BLaER1 (cell line): ENCODE measurements around the gene ATG4C.
"Not testable (repeated sequence)": the region's sequence is repeated elsewhere in the genome, so short reads cannot be mapped to it uniquely, and the experiment has no call there.

Experiments used
- H3K27ac ChIP-seq: shearing (Covaris generic); formaldehyde crosslinking; 2 replicates; pipeline ENCODE4 v1.8.1; 2022
- H3K27me3 ChIP-seq: shearing (Covaris generic); formaldehyde crosslinking; 2 replicates; pipeline ENCODE4 v1.8.1; 2022
- H3K36me3 ChIP-seq: shearing (Covaris generic); formaldehyde crosslinking; 2 replicates; pipeline ENCODE4 v1.8.1; 2022
- H3K4me1 ChIP-seq: shearing (Covaris generic); formaldehyde crosslinking; 2 replicates; pipeline ENCODE4 v1.8.1; 2022
- H3K4me2 ChIP-seq: shearing (Covaris generic); formaldehyde crosslinking; 2 replicates; pipeline ENCODE4 v1.8.1; 2022
- H3K4me3 ChIP-seq: shearing (Covaris generic); formaldehyde crosslinking; 2 replicates; pipeline ENCODE4 v1.8.1; 2022
- H3K9ac ChIP-seq: shearing (Covaris generic); formaldehyde crosslinking; 2 replicates; pipeline ENCODE4 v1.8.1; 2022
- H3K9me3 ChIP-seq: shearing (Covaris generic); formaldehyde crosslinking; 2 replicates; pipeline ENCODE4 v1.8.1; 2022
- H4K20me1 ChIP-seq: shearing (Covaris generic); formaldehyde crosslinking; 2 replicates; pipeline ENCODE4 v1.8.1; 2022
- Cebpa-rat ChIP-seq: shearing (Covaris generic); IDR thresholded peaks from 2 replicates; pipeline ENCODE4 v1.8.1; 2022

The ATG4C gene

GRCh38 chr1:62783736-62784508 is at the start of gene ATG4C:
ATG4C (plus strand) TSS chr1:62784132; CDS start chr1:62803787, 19,655 bp downstream.
- Histone ChIP-seq H3K9ac (peak within 1 kb of the TSS; percentile 86), H3K36me3 (no peaks in the 10 kb centered on the region), H3K4me1 (peaks cover 39% of the 10 kb centered on the region)

DNA sequence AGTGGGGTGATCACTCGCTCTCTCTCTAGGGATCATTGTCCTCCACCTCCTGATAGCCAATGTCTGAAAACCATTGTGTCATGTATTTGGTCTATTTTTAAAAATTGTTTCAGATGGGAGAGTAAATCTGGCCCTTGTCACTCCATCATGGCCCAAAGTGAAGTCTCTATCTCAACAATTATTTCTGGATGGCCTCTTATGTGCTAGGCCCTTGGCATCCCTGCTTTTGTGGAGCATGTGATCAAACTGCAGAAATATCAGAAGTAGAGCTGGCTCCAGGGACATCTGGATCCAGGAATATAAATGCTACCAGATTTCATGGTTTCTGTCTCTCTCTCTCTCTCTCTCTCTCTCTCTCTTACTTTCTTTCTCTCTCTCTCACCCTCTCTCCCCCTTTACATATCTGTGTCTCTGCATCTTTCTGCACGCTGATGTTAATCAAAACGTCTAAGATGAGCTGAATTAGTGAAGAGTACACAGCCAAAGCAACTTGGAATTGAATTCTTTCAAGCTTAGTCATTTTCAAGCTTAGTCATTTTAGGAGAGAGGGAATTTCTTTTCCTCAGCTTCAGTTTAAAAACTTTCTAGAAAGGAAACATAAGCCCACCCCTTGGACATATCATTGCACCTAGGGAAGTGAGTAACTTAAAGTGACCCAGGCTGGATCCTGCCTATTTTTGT is 48.3 kb upstream of the ATG4C start:
- no peak overlapping the region for H3K4me2 ChIP-seq
- H4K20me1 ChIP-seq = no peaks in the 10 kb centered on the region
- TF ChIP-seq Cebpa-rat = no peak
- no peaks in the 10 kb centered on the region for H3K27me3 ChIP-seq
- H3K9me3 ChIP-seq = no peaks in the 10 kb centered on the region
- H3K27ac ChIP-seq = no peak overlapping the region
- H3K9ac ChIP-seq = no peak overlapping the region
- H3K4me3 ChIP-seq = no peak overlapping the region
- H3K4me1 ChIP-seq = no peaks in the 10 kb centered on the region
- H3K36me3 ChIP-seq = no peaks in the 10 kb centered on the region

More at GRCh38 chr1:62783736-62784508, at the start of gene ATG4C:
- Histone ChIP-seq H3K4me3 (peak within 1 kb of the TSS; percentile 81), H3K27ac (peak within 1 kb of the TSS; percentile 87), H3K9me3 (no peaks in the 10 kb centered on the region), H4K20me1 (no peaks in the 10 kb centered on the region), H3K4me2 (peak within 1 kb of the TSS; percentile 83), H3K27me3 (no peaks in the 10 kb centered on the region)
- TF ChIP-seq Cebpa-rat = no peak

- H3K36me3 ChIP-seq, H4K20me1 ChIP-seq, H3K27me3 ChIP-seq, H3K4me1 ChIP-seq, H3K27ac ChIP-seq, H3K4me2 ChIP-seq, H3K4me3 ChIP-seq, H3K9me3 ChIP-seq, H3K9ac ChIP-seq: not testable (repeated sequence)
Measured at GRCh38 chr1:62740701-62741100, 43.2 kb upstream of the ATG4C start.

- TF ChIP-seq Cebpa-rat = no peak
- H3K4me3 ChIP-seq = no peak overlapping the region
- H3K4me2 ChIP-seq = no peak overlapping the region
- H4K20me1 ChIP-seq = no peaks in the 10 kb centered on the region
- no peaks in the 10 kb centered on the region for H3K4me1 ChIP-seq
- no peak overlapping the region for H3K27ac ChIP-seq
- H3K9ac ChIP-seq = no peak overlapping the region
- H3K36me3 ChIP-seq = no peaks in the 10 kb centered on the region
- H3K27me3 ChIP-seq = no peaks in the 10 kb centered on the region
- H3K9me3 ChIP-seq = no peaks in the 10 kb centered on the region
Measured at GRCh38 chr1:62744611-62745577, 39.0 kb upstream of the ATG4C start.

DNA sequence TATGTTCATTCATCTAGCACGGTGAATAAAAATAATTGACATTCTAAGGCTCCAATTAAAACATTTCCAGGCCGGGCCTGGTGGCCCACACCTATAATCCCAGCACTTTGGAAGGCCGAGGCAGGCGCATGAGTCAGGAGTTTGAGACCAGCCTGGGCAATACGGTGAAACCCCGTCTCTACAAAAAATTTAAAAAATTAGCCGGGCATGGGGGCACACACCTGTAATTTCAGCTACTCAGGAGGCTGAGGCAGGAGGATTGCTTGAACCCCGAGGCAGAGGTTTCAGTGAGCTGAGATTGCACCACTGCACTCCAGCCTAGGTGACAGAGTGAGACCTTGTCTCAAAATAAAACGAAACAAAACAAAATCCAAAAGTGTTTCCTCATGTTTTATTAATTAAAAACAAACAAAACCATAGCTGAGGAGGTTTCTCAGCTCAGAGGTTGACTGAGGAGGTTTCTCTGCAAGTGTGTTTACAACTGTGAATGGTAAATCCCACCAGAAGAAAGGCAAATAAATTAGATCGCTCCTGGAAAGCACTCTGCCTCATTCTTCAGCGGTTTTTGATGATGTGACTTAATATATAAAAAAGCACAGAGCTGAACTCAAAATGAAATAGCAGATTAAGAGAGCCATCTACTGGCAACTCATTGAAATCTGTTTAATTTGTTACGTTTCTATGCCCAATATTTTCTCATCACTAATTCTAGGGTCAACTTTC is 37.7 kb upstream of the ATG4C start:
- Histone ChIP-seq H3K27me3 (no peaks in the 10 kb centered on the region), H3K9ac (no peak overlapping the region), H3K36me3 (no peaks in the 10 kb centered on the region), H3K4me1 (no peaks in the 10 kb centered on the region), H3K4me3 (no peak overlapping the region), H3K9me3 (no peaks in the 10 kb centered on the region), H3K4me2 (peak overlapping the region; percentile 25), H3K27ac (no peak overlapping the region), H4K20me1 (no peaks in the 10 kb centered on the region)
- TF ChIP-seq Cebpa-rat = no peak

DNA sequence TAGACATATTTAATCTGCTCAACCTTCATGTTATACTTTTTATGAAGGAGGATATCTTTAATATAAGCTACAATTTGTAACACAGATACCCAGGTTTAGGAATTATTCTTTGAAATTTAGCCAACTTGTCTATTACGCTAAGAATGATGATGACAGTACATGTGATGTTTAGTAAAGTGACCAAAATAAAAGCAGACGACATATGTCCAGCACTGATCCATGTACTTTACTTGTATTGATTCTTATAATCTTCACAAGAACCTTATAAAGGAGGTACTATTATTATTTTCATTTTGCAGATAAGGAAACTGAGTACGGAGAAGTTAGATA is 37.2 kb upstream of the ATG4C start:
- Histone ChIP-seq H3K9ac (no peak overlapping the region), H3K9me3 (no peaks in the 10 kb centered on the region), H3K4me3 (no peak overlapping the region), H3K4me1 (no peaks in the 10 kb centered on the region), H4K20me1 (no peaks in the 10 kb centered on the region), H3K4me2 (no peak overlapping the region), H3K27me3 (no peaks in the 10 kb centered on the region), H3K36me3 (no peaks in the 10 kb centered on the region), H3K27ac (no peak overlapping the region)
- no peak for TF ChIP-seq Cebpa-rat

DNA sequence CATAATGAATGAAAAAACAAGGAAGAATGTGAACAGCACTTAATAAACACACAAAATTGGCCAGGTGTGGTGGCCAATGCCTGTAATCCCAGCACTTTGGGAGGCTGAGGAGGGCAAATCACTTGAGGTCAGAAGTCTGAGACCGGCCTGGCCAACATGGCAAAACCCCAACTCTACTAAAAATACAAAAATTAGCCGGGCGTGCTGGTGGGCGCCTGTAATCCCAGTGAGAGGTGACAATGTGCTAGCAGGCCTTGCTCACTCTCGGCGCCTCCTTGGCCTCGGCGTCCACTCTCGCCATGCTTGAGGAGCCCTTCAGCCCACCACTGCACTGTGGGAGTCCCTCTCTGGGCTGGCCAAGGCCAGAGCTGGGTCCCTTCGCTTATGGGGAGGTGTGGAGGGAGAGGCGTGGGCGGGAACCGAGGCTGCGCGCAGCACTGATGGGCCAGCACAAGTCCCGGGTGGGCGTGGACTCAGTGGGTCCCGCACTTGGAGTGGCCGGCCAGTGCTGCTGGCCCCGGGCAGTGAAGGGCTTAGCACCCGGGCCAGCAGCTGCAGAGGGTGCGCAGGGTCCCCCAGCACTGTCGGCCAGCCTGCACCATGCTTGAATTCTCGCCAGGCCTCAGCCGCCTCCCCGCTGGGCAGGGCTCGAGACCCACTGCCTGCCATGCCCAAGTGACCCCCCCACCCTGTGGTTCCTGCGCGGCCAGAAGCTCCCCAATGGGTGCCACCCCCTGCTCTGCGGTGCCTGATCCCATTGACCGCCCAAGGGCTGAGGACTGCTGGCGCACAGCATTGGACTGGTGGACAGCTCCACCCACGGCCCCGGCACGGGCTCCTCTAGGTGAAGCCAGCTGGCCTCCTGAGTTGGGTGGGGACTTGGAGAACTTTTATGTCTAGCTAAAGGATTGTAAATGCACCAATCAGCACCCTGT is 30.6 kb upstream of the ATG4C start:
- H4K20me1 ChIP-seq = no peaks in the 10 kb centered on the region
- no peak overlapping the region for H3K27ac ChIP-seq
- H3K4me3 ChIP-seq = no peak overlapping the region
- H3K4me2 ChIP-seq = no peak overlapping the region
- H3K36me3 ChIP-seq = no peaks in the 10 kb centered on the region
- no peaks in the 10 kb centered on the region for H3K4me1 ChIP-seq
- H3K27me3 ChIP-seq = no peaks in the 10 kb centered on the region
- no peak for TF ChIP-seq Cebpa-rat
- peaks cover 8% of the 10 kb centered on the region for H3K9me3 ChIP-seq
- no peak overlapping the region for H3K9ac ChIP-seq

DNA sequence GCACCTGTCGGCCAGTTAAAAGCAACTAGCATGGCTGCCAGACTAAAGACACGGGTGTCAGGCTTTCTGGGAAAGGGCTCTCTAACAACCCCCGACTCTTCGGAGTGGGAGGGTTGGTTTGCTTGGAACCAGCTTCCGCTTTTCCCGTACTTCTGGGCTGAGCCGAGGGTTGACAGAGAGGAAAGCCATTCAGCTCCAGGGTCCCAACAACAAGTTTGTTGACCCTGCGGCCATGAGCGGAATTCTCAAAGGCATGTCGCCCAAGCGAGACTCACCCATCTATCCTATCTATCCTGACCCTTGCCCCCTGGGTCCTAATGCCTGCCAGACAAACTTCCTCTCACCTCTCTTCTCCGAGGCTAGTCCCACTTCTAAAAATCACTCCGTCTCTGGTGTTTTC is 29.0 kb upstream of the ATG4C start:
- H3K36me3 ChIP-seq, H3K4me2 ChIP-seq, H3K4me3 ChIP-seq, H3K9ac ChIP-seq, H3K27ac ChIP-seq, H3K27me3 ChIP-seq, H3K9me3 ChIP-seq, H4K20me1 ChIP-seq: not testable (repeated sequence)
- peaks cover 14% of the 10 kb centered on the region for H3K4me1 ChIP-seq

DNA sequence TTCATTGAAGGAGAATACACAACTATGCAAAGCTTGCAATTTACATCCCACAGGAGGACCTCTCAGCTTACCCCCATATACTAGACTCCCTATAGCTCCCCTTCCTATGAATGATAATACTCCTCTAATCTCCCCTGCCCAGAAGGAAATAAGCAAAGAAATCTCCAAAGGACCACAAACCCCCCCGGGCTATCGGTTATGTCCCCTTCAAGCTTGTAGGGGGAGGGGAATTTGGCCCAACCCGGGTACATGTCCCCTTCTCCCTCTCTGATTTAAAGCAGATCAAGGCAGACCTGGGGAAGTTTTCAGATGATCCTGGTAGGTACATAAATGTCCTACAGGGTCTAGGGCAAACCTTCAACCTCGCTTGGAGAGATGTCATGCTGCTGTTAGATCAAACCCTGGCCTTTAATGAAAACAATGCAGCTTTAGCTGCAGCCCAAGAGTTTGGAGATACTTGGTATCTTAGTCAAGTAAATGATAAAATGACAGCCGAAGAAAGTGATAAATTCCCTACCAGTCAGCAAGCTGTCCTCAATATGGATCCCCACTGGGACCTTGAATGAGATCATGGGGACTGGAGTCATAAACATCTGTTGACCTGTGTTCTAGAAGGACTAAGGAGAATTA is 27.6 kb upstream of the ATG4C start:
- not testable (repeated sequence) for H3K4me2 ChIP-seq, H3K36me3 ChIP-seq, H3K9ac ChIP-seq, H3K27ac ChIP-seq, H3K4me3 ChIP-seq, H4K20me1 ChIP-seq, H3K27me3 ChIP-seq
- H3K9me3 ChIP-seq = peaks cover 12% of the 10 kb centered on the region
- H3K4me1 ChIP-seq = peaks cover 15% of the 10 kb centered on the region

- not testable (repeated sequence) for H3K36me3 ChIP-seq, H3K4me3 ChIP-seq, H3K27me3 ChIP-seq, H3K27ac ChIP-seq, H3K9ac ChIP-seq, H3K9me3 ChIP-seq, H4K20me1 ChIP-seq
- Histone ChIP-seq H3K4me2 (peak overlapping the region; percentile 30; the same call in 1 of the 2 replicates), H3K4me1 (peaks cover 15% of the 10 kb centered on the region)
Measured at GRCh38 chr1:62759232-62759875, 24.6 kb upstream of the ATG4C start.

DNA sequence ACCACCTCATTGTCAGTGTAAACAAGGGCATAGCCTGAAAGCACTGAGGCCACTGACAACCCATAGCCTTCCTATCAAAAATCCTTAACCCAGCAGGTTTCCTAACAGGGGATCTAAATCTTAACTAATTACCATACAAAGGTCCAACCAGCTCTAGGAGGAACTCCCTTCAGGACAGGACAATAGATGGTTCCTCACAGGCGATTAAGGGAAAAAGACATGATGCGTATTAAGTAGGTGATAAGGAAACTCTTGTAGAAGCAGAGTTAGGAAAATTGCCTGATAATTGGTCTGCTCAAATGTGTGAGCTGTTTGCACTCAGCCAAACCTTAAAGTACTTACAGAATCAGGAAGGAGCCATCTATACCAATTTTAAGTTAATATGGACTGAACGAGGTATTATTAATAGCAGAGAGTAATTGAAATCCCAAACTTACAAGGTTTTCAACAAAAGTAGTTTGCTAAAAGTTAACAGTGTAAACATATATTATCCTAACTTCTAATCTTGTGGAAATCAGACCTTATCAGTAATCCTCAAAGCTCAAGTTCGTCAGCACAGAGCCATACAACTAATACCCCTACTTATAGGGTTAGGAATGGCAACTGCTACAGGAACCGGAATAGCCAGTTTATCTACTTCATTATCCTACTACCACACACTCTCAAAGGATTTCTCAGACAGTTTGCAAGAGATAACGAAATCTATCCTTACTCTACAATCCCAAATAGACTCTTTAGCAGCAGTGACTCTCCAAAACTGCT is 23.7 kb upstream of the ATG4C start:
- not testable (repeated sequence) for H3K9ac ChIP-seq, H3K27ac ChIP-seq, H4K20me1 ChIP-seq, H3K27me3 ChIP-seq, H3K4me3 ChIP-seq, H3K9me3 ChIP-seq, H3K36me3 ChIP-seq
- Histone ChIP-seq H3K4me1 (peaks cover 17% of the 10 kb centered on the region), H3K4me2 (peak overlapping the region; percentile 30; the same call in 1 of the 2 replicates)
